GM23338 (cell line): ENCODE measurements around the gene IGFBP7.

Experiments
- CTCF ChIP-seq, 2 experiments: fragments of 200-600 bp in 1 of 2; sonication (generic) in 1 of 2; conservative IDR thresholded peaks; 2 replicates each; pipeline versions ENCODE4 v1.5.1 to v1.6.1; 2016 to 2017; ENCODE audit warnings: antibody characterized with exemption in 2 of 2, low read depth in 2 of 2, mild to moderate bottlenecking in 2 of 2, moderate library complexity in 1 of 2
- EZH2phosphoT487 ChIP-seq: fragments of 200-600 bp; sonication (generic); IDR thresholded peaks from one replicate; pipeline ENCODE4 v1.8.1; 2018; ENCODE audit warnings: antibody characterized with exemption; ENCODE audit not compliant: unreplicated experiment
- JUNB ChIP-seq: IDR thresholded peaks from one replicate; pipeline ENCODE4 v1.6.1; 2016; ENCODE audit warnings: antibody characterized with exemption; ENCODE audit not compliant: unreplicated experiment
- POLR2AphosphoS5 ChIP-seq: IDR thresholded peaks from 2 replicates; pipeline ENCODE4 v1.6.1; 2016; ENCODE audit warnings: antibody characterized with exemption, low read depth

GRCh38 chr4:57156242-57156990 is 46.2 kb upstream of the IGFBP7 start:
- no peak for TF ChIP-seq POLR2AphosphoS5
- no peak for TF ChIP-seq CTCF (conservative IDR thresholded peaks at IDR 0.05; ENCODE audit: low read depth in 2 of 2)
- no peak for TF ChIP-seq JUNB
- no peak for TF ChIP-seq EZH2phosphoT487
